Lower leg skin (tissue), 4 donors: Measurements from ENCODE around the gene HUS1B. TPM values are rescaled to one million over a fixed set of nuclear protein-coding genes. Genes with fewer than 3 reads are reported as not detected.

Source experiments
- DNase-seq, 2 donors: peaks; one replicate each; pipeline ENCODE4 v3.0.0-alpha.2; 2019; ENCODE audit warnings: low spot score in 2 of 2
- H3K4me3 ChIP-seq: fragments of 200-600 bp; sonication (generic); 2 replicates; pipeline ENCODE4 v1.5.1; 2017; ENCODE audit warnings: mild to moderate bottlenecking, low read depth; ENCODE audit not compliant: poor library complexity, severe bottlenecking
- POLR2A ChIP-seq, 2 donors: fragments of 450-650 bp; IDR thresholded peaks; one replicate each; pipeline ENCODE4 v1.6.1; 2016 to 2017; ENCODE audit warnings: antibody characterized with exemption in 2 of 2, mild to moderate bottlenecking in 1 of 2, moderate library complexity in 1 of 2
- WGBS, 2 donors: methylation state at CpG; one replicate each; pipeline ENCODE4 v1.1.5; 2018; 5-methylcytosine and 5-hydroxymethylcytosine counted together
- intact Hi-C: fragments of 100-400 bp; cut with DNase I; formaldehyde crosslinking; loops from one replicate; pipeline ENCODE4 v1.15.0; 2023; ENCODE audit warnings: low total_unique reads
- total RNA-seq, 4 donors: library from RNA; depleted of rRNA; stranded (reverse); fragments of >200 nt; gene quantifications; one replicate each; pipeline ENCODE4 v1.1.0, GENCODE V29; 2016
- TF ChIP-seq, protein P1 (sequence below), 3 donors: fragments of 450-650 bp; IDR thresholded peaks; one replicate each; pipeline ENCODE4 v1.5.1; 2016; ENCODE audit warnings: antibody characterized with exemption in 3 of 3, mild to moderate bottlenecking in 3 of 3, moderate library complexity in 2 of 3

Gene HUS1B
- total RNA-seq, 4 donors from 2014 or later, result 0.49 to 1.5 (median 0.72) TPM; not detected in 1

DNA sequence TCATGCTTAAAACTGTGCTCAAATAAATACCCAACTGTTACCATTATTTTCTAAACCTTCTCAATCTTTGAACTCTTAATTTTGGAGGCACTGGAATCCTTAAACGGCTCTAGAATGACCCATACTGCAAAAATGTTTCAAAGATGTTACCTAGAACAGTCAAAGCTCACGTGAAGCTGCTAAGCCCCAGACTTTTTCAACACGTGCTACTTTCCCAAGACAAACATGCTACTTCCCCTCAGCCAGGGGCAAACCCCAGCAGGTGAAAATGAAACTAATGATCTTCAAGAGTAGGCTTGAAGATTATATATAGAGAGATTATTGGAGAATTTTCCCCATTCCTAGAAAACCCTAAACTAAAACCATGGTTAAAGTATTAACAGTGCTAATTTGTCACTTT is 28.1 kb downstream of the HUS1B start:
- no peak overlapping the region for H3K4me3 ChIP-seq
- TF ChIP-seq POLR2A (IDR thresholded peaks at IDR 0.05), result no peak
- TF ChIP-seq, protein P1, sequence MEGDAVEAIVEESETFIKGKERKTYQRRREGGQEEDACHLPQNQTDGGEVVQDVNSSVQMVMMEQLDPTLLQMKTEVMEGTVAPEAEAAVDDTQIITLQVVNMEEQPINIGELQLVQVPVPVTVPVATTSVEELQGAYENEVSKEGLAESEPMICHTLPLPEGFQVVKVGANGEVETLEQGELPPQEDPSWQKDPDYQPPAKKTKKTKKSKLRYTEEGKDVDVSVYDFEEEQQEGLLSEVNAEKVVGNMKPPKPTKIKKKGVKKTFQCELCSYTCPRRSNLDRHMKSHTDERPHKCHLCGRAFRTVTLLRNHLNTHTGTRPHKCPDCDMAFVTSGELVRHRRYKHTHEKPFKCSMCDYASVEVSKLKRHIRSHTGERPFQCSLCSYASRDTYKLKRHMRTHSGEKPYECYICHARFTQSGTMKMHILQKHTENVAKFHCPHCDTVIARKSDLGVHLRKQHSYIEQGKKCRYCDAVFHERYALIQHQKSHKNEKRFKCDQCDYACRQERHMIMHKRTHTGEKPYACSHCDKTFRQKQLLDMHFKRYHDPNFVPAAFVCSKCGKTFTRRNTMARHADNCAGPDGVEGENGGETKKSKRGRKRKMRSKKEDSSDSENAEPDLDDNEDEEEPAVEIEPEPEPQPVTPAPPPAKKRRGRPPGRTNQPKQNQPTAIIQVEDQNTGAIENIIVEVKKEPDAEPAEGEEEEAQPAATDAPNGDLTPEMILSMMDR (IDR thresholded peaks at IDR 0.05), result no peak
- intact Hi-C loops, result no loop called here
- DNase-seq, result no peak
- WGBS, 2 donors, result 83 to 92% methylated on average over 3 of the region's 3 CpGs

DNA sequence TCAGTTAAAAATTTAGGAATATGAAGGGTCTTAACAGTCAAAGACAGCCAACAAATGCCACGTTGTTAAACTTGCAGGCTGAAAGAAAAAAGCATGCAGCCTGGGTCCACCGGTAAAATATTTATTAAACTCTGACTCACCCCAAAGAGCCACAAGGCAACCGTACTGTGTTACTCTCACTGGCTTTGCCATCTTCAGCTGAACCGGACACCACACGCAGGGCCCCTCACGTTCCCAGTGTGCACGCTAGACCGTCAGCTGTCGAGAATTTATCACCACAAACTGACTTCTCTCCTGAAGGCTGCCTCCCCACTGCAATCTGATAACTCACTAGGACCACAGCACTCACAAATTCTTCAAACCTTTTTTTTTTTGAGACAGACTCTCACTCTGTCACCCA is 30.7 kb downstream of the HUS1B start:
- 85 to 88% methylated on average over 9 of the region's 9 CpGs for WGBS, 2 donors
- DNase-seq, result no peak
- TF ChIP-seq POLR2A (IDR thresholded peaks at IDR 0.05), result no peak
- TF ChIP-seq, protein P1 (IDR thresholded peaks at IDR 0.05), result no peak
- intact Hi-C loops, result no loop called here
- no peak overlapping the region for H3K4me3 ChIP-seq

DNA sequence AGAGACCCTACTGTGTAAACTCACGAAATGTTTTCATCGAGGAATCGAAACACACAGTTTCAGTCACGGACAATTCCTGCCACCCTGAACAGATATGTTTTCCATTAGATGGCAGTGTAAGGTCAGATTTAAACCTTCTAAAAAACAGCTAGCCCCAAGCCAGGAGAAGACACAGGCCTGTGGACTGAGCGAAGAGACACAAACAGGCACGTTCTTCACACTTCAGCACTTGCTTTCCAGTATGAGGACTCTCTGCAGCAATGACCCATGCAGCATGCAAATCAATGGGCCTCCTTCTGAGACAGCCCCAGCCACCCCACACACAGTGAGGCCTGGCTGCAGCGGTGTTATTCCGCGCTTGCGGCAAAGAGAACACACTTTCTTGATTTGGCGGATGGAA is 31.9 kb downstream of the HUS1B start:
- intact Hi-C loops, result no loop called here
- 89 to 91% methylated on average over 11 of the region's 11 CpGs for WGBS, 2 donors
- no peak for TF ChIP-seq POLR2A (IDR thresholded peaks at IDR 0.05)
- TF ChIP-seq, protein P1 (IDR thresholded peaks at IDR 0.05), result no peak
- H3K4me3 ChIP-seq, result no peak overlapping the region
- no peak for DNase-seq

DNA sequence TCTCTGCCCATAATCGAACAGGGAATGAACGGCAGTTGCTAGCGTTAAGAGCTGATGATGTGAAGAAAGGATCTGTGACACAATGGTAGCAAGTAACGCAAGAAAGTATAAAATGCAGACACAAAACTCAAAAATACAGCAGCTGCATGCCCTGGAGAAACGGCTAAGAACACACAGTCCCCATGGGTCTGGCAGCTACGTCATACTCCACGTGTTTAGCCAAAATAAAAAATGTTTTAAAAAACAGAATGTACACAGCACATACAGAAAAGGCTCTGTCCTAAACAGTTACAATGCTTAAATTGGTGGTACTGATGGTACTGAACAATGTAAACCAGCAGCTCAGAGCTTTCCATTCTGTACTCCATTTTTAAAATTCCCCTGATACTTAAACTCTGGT is 34.4 kb downstream of the HUS1B start:
- TF ChIP-seq, protein P1 (IDR thresholded peaks at IDR 0.05), result no peak
- no peak for TF ChIP-seq POLR2A (IDR thresholded peaks at IDR 0.05)
- DNase-seq, result no peak
- WGBS, 2 donors, result 90 to 92% methylated on average over 7 of the region's 7 CpGs
- H3K4me3 ChIP-seq, result no peak overlapping the region
- intact Hi-C loops, result no loop called here

DNA sequence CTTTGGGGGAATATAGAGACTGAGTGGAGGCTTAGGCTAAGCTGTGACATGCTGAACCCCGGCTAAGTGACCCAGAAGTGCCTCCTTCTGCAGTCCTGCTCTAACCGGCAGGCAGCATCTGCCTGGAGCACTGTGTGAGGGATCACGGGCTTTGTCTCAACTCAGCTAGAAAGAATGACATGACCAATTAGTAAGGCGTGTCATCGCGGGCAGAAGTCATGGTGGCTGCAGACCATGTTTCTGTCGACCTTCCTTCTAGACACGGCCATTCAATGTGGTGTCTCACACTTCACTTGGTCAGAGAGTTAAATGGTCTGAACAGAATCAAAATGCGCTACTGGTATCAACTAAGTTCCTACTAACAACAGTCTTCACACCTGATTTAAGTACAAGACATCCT is 35.0 kb downstream of the HUS1B start:
- intact Hi-C loops, result no loop called here
- TF ChIP-seq, protein P1 (IDR thresholded peaks at IDR 0.05), result no peak
- TF ChIP-seq POLR2A (IDR thresholded peaks at IDR 0.05), result no peak
- DNase-seq, result no peak
- H3K4me3 ChIP-seq, result no peak overlapping the region
- WGBS, 2 donors, result 89 to 92% methylated on average over 9 of the region's 9 CpGs

DNA sequence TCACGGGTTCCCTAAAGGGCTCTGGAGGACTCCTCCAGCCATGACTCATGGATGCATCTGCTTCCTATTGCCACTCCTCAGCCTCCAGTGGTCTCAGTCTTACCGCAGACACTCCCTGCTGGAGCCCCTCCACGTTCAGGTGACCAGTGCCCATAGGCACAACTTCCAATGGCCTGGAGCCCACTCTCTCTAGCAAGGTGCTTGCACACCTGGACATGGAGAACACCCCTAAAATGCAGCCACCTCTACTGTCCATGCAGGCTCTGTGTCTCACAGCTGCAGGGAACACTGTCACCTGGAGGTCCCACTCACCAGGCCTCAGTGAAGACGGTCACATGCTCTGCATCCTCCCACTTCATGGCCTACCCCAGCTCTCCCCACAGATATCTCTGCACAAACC is 36.0 kb downstream of the HUS1B start:
- no peak for TF ChIP-seq POLR2A (IDR thresholded peaks at IDR 0.05)
- TF ChIP-seq, protein P1 (IDR thresholded peaks at IDR 0.05), result no peak
- WGBS, 2 donors, result 87 to 92% methylated on average over 4 of the region's 4 CpGs

More for the DNA sequence above, 36.0 kb downstream of the HUS1B start:
- intact Hi-C loops, result no loop called here
- no peak for DNase-seq
- H3K4me3 ChIP-seq, result no peak overlapping the region
